ENCODE results near the gene C1orf141.

C1orf141 gene

GRCh38 chr1:67094191-67094590, 40.6 kb downstream of the C1orf141 start:
- Mint-ChIP-seq H3K9me3 (no peaks in the 10 kb centered on the region), H3K36me3 (ENCODE audit: low read depth) (no peaks in the 10 kb centered on the region), H3K4me1 (peaks cover 14% of the 10 kb centered on the region), H3K4me3 (no peak overlapping the region), H3K27ac (no peak overlapping the region), H3K27me3 (ENCODE audit: low read depth) (no peaks in the 10 kb centered on the region)
- TF ChIP-seq, protein P1, sequence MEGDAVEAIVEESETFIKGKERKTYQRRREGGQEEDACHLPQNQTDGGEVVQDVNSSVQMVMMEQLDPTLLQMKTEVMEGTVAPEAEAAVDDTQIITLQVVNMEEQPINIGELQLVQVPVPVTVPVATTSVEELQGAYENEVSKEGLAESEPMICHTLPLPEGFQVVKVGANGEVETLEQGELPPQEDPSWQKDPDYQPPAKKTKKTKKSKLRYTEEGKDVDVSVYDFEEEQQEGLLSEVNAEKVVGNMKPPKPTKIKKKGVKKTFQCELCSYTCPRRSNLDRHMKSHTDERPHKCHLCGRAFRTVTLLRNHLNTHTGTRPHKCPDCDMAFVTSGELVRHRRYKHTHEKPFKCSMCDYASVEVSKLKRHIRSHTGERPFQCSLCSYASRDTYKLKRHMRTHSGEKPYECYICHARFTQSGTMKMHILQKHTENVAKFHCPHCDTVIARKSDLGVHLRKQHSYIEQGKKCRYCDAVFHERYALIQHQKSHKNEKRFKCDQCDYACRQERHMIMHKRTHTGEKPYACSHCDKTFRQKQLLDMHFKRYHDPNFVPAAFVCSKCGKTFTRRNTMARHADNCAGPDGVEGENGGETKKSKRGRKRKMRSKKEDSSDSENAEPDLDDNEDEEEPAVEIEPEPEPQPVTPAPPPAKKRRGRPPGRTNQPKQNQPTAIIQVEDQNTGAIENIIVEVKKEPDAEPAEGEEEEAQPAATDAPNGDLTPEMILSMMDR (IDR thresholded peaks at IDR 0.05; ENCODE audit: unreplicated experiment in 3 of 3): no peak

- H3K27me3 Mint-ChIP-seq (ENCODE audit: low read depth): no peaks in the 10 kb centered on the region
- H3K4me3 Mint-ChIP-seq: no peak overlapping the region
- no peaks in the 10 kb centered on the region for H3K9me3 Mint-ChIP-seq
- no peak overlapping the region for H3K27ac Mint-ChIP-seq
- TF ChIP-seq, protein P1 (IDR thresholded peaks at IDR 0.05; ENCODE audit: unreplicated experiment in 3 of 3): no peak
- no peaks in the 10 kb centered on the region for H3K36me3 Mint-ChIP-seq (ENCODE audit: low read depth)
- no peaks in the 10 kb centered on the region for H3K4me1 Mint-ChIP-seq
These were observed 45.0 kb downstream of the C1orf141 start for GRCh38 chr1:67089685-67090208.

DNA sequence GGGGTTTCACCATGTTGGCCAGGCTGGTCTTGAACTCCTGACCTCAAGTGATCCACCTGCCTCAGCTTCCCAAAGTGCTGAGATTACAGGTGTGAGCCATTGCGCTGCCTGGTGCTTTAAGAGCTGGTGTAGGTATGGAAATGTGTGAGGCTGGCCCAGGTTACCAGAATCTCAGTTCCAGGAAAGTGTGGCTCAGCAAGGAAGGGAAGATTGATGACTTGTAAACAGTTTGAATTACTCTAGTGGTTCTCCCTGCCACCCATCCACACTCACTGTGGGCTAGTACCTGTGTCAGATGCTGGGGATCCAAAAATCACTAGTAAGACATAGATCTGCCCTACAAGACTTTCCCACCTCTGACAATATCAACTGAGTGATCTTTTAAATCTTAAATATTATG, 46.3 kb downstream of the C1orf141 start:
- Mint-ChIP-seq H3K4me3 (no peak overlapping the region), H3K36me3 (ENCODE audit: low read depth) (no peaks in the 10 kb centered on the region), H3K9me3 (no peaks in the 10 kb centered on the region), H3K4me1 (no peaks in the 10 kb centered on the region), H3K27ac (no peak overlapping the region), H3K27me3 (ENCODE audit: low read depth) (no peaks in the 10 kb centered on the region)
- TF ChIP-seq, protein P1 (IDR thresholded peaks at IDR 0.05; ENCODE audit: unreplicated experiment in 3 of 3): no peak

DNA sequence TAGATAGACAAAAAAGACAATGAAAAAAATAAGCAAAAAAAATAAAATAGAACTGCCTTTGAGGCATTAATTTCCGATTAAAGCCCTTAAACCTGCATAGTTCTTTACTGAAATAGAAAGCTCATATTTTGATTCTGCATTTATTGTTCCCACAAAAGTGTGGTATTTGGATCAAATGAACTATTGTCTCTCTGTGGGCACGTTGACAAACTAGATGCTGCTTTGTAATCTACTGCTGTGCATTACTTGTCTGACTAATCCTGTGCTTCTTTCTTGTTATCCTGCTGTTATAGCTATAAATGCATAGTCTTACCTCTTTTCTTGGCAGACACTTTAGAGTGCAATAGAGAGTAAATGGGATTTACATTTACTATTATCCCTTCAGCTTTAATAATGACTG, 49.4 kb downstream of the C1orf141 start:
- TF ChIP-seq, protein P1 (IDR thresholded peaks at IDR 0.05; ENCODE audit: unreplicated experiment in 3 of 3): no peak
- H3K36me3 Mint-ChIP-seq (ENCODE audit: low read depth): no peaks in the 10 kb centered on the region
- no peaks in the 10 kb centered on the region for H3K27me3 Mint-ChIP-seq (ENCODE audit: low read depth)
- H3K9me3 Mint-ChIP-seq: no peaks in the 10 kb centered on the region
- H3K4me3 Mint-ChIP-seq: no peak overlapping the region
- H3K4me1 Mint-ChIP-seq: no peaks in the 10 kb centered on the region
- H3K27ac Mint-ChIP-seq: no peak overlapping the region

DNA sequence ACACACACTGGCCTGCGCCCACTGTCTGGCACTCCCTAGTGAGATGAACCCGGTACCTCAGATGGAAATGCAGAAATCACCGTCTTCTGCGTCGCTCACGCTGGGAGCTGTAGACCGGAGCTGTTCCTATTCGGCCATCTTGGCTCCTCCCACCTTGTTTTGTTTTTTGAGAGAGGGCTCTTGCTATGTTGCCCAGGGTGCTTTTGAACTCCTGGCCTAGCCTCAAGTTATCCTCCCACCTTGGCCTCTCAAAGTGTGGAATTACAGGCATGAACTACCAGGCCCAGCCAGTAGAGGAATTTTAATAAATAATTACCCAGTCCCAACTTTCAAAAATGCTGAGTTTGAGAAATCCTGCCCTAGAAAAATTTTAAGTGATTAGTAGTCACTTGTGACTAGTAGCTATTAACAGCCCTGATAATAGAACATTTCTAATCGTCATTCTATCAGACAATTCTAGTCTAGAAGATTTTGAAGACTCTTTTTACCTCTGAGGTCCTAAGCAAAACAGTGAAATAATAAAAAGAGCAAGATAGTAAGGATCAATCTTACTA, 49.9 kb downstream of the C1orf141 start:
- Mint-ChIP-seq H3K9me3 (no peaks in the 10 kb centered on the region), H3K4me3 (no peak overlapping the region), H3K36me3 (ENCODE audit: low read depth) (no peaks in the 10 kb centered on the region), H3K4me1 (no peaks in the 10 kb centered on the region), H3K27me3 (ENCODE audit: low read depth) (no peaks in the 10 kb centered on the region), H3K27ac (no peak overlapping the region)
- TF ChIP-seq, protein P1 (IDR thresholded peaks at IDR 0.05; ENCODE audit: unreplicated experiment in 3 of 3): no peak

DNA sequence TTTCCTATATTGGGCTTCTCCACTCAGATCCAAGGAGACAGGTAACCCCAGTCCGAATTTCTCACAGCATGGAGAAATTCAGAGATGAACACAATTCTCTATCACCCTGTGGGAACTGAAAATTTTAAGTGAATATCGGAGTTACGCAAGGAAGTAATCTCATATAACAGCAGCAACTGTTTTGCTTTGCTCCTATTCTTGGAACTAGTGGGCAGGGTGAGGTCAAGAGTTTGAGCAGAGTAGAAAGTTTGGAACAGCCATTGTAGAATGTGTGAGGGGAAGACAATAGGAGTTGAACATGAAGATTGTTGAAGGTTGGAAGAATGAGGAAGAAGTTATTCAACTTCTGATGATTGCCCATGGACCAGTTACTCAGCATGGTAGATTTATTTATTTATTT, 56.5 kb downstream of the C1orf141 start:
- Mint-ChIP-seq H3K4me1 (no peaks in the 10 kb centered on the region), H3K36me3 (ENCODE audit: low read depth) (no peaks in the 10 kb centered on the region), H3K9me3 (peaks cover 6% of the 10 kb centered on the region), H3K27me3 (ENCODE audit: low read depth) (no peaks in the 10 kb centered on the region), H3K27ac (no peak overlapping the region), H3K4me3 (no peak overlapping the region)
- TF ChIP-seq, protein P1 (IDR thresholded peaks at IDR 0.05; ENCODE audit: unreplicated experiment in 3 of 3): no peak
